PFSK-1 (cell line): ENCODE results near the gene FAM13A.

Experiments used
- FOXP2 ChIP-seq: optimal IDR thresholded peaks from 2 replicates; pipeline ENCODE3; 2011; ENCODE audit warnings: borderline replicate concordance, control low read depth, inconsistent platforms; ENCODE audit not compliant: insufficient read depth; ENCODE audit errors: extremely low read length, extremely low read depth
- POLR2AphosphoS5 ChIP-seq: IDR thresholded peaks from 2 replicates; pipeline ENCODE4 v1.6.1; 2012; ENCODE audit warnings: low read depth, mild to moderate bottlenecking, control low read depth, low read length, moderate library complexity
- REST ChIP-seq, 2 experiments: IDR thresholded peaks; 2 replicates each; pipeline versions ENCODE4 v1.6.1 to v1.8.0; 2011 to 2012; ENCODE audit warnings: low read depth in 2 of 2, low read length in 2 of 2, control low read depth in 1 of 2, inconsistent platforms in 1 of 2, mild to moderate bottlenecking in 1 of 2, moderate library complexity in 1 of 2; ENCODE audit not compliant: insufficient read depth in 1 of 2
- SIN3A ChIP-seq: IDR thresholded peaks from 2 replicates; pipeline ENCODE4 v1.6.1; 2012; ENCODE audit warnings: mild to moderate bottlenecking, low read length, moderate library complexity, borderline replicate concordance; ENCODE audit not compliant: insufficient read depth
- TAF1 ChIP-seq: IDR thresholded peaks from 2 replicates; pipeline ENCODE4 v1.6.1; 2012; ENCODE audit warnings: low read length, control low read depth, borderline replicate concordance; ENCODE audit not compliant: insufficient read depth

Gene FAM13A

GRCh38 chr4:89056292-89056952 lies 563 bp downstream of the FAM13A start:
- TF ChIP-seq FOXP2 (no peak), POLR2AphosphoS5 (no peak), SIN3A (no peak), TAF1 (no peak), REST (IDR thresholded peaks at IDR 0.05; ENCODE audit: insufficient read depth in 1 of 2, low read depth in 2 of 2, low read length in 2 of 2) (no peak)

- TF ChIP-seq TAF1 (no peak), POLR2AphosphoS5 (no peak), REST (IDR thresholded peaks at IDR 0.05; ENCODE audit: insufficient read depth in 1 of 2, low read depth in 2 of 2, low read length in 2 of 2) (no peak), SIN3A (no peak), FOXP2 (no peak)
These were observed 1.6 kb downstream of the FAM13A start for GRCh38 chr4:89055157-89056080.

- TF ChIP-seq POLR2AphosphoS5 (no peak), REST (IDR thresholded peaks at IDR 0.05; ENCODE audit: insufficient read depth in 1 of 2, low read depth in 2 of 2, low read length in 2 of 2) (no peak), TAF1 (no peak), SIN3A (no peak), FOXP2 (no peak)
These were observed 2.4 kb downstream of the FAM13A start for GRCh38 chr4:89054627-89055026.

- no peak for TF ChIP-seq POLR2AphosphoS5
- TF ChIP-seq SIN3A = no peak
- TF ChIP-seq FOXP2 = no peak
- no peak for TF ChIP-seq REST (IDR thresholded peaks at IDR 0.05; ENCODE audit: insufficient read depth in 1 of 2, low read depth in 2 of 2, low read length in 2 of 2)
- TF ChIP-seq TAF1 = no peak
These were observed 7.1 kb downstream of the FAM13A start for GRCh38 chr4:89049853-89050252.
